Upper lobe of left lung (tissue), 4 donors: Measurements from ENCODE around the gene GSTA3.

ENCODE experiments used
- CTCF ChIP-seq, 6 experiments: fragments of 450-650 bp in 4 of 6; fragments of 200-600 bp in 2 of 6; sonication (generic) in 2 of 6; IDR thresholded peaks; one replicate each; pipeline ENCODE4 v1.5.1; 2016 to 2019; ENCODE audit warnings: antibody characterized with exemption in 6 of 6
- EP300 ChIP-seq, 4 donors: sonication (generic); formaldehyde crosslinking; IDR thresholded peaks; one replicate each; pipeline ENCODE4 v1.5.1; 2017; ENCODE audit warnings: antibody characterized with exemption in 4 of 4, control low read depth in 2 of 4
- POLR2A ChIP-seq, 4 donors: fragments of 450-650 bp; IDR thresholded peaks; one replicate each; pipeline ENCODE4 v1.5.1; 2016 to 2017; ENCODE audit warnings: antibody characterized with exemption in 4 of 4, mild to moderate bottlenecking in 2 of 4

GRCh38 chr6:52922161-52922560, 12.7 kb upstream of the GSTA3 start:
- no peak for TF ChIP-seq CTCF (IDR thresholded peaks at IDR 0.05)
- TF ChIP-seq POLR2A (IDR thresholded peaks at IDR 0.05) = peak in 1 of 4 donors; percentile 3
- no peak for TF ChIP-seq EP300 (IDR thresholded peaks at IDR 0.05)
